Loucy (cell line): ENCODE measurements around the gene EDRF1.
"Not testable (repeated sequence)": the region's sequence is repeated elsewhere in the genome, so short reads cannot be mapped to it uniquely, and the experiment has no call there.

Source experiments
- EZH2phosphoT487 ChIP-seq: fragments of 200-600 bp; IDR thresholded peaks from 2 replicates; pipeline ENCODE4 v1.6.1; 2018; ENCODE audit warnings: antibody characterized with exemption, mild to moderate bottlenecking, moderate library complexity, borderline replicate concordance
- TF ChIP-seq, protein P1 (sequence below): fragments of 200-600 bp; sonication (generic); conservative IDR thresholded peaks from 2 replicates; pipeline ENCODE4 v1.5.1; 2014; ENCODE audit warnings: mild to moderate bottlenecking, antibody characterized with exemption, low read length

- TF ChIP-seq, protein P1, sequence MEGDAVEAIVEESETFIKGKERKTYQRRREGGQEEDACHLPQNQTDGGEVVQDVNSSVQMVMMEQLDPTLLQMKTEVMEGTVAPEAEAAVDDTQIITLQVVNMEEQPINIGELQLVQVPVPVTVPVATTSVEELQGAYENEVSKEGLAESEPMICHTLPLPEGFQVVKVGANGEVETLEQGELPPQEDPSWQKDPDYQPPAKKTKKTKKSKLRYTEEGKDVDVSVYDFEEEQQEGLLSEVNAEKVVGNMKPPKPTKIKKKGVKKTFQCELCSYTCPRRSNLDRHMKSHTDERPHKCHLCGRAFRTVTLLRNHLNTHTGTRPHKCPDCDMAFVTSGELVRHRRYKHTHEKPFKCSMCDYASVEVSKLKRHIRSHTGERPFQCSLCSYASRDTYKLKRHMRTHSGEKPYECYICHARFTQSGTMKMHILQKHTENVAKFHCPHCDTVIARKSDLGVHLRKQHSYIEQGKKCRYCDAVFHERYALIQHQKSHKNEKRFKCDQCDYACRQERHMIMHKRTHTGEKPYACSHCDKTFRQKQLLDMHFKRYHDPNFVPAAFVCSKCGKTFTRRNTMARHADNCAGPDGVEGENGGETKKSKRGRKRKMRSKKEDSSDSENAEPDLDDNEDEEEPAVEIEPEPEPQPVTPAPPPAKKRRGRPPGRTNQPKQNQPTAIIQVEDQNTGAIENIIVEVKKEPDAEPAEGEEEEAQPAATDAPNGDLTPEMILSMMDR, result not testable (repeated sequence)
- TF ChIP-seq EZH2phosphoT487, result not testable (repeated sequence)
Observed at GRCh38 chr10:125714728-125715127, 4.8 kb upstream of the EDRF1 start.
